ENCODE results near the gene DYNC1I1.

DYNC1I1 gene

DNA sequence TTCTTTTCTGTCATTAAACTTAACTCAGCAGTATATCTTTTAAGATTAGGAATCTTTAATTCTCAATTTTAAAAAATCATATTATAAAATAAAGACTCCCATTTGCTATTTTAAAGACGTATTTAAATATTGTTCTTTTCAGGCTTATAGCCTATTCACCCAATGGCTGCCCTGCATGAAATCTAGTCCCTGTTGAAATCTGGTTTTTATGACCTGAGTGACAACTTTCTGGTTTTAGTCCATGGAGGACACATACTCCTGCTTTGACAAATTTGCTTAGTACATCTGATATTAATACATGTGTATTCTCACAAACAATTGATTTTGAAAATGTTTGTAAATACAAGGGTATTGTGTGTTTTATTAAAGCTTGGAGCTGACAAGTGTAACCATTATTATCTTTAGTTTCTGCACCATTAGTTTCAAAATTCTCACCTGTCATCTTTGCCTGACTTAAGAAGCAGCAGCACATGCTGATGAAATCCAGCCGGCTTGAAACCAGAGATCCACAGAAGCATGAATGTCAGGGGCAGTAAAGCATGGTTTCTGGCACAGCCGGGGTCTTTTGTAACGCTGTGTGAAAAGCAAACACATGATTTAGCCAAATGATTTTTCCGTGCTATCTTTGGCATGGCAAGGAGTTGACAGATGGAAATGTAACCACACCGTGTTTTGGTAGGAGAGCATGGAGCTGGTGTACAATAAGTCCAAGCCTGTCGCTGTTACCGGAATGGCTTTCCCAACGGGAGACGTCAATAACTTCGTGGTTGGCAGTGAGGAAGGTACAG is 262.8 kb downstream of the DYNC1I1 start:
- no peak for DNase-seq

- DNase-seq, result no peak
These were observed 268.0 kb downstream of the DYNC1I1 start for GRCh38 chr7:96040250-96040772.

DNA sequence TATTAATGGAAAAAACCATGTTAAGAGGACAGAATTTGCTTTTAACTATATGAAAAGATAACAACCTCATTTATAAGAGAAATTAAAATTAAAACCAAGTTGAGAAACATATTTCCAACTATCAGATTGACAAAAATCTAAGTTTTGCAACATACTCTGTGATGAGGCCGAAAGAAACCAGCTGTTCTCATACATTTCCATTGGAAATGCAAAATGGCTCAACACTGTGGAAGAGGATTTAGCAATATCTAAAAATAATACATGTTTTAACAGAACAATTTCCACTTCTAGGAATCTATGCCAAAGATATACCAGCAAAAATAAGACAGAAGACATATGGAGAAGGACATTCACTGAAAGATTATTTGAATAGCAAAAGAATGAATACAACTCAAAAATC is 268.8 kb downstream of the DYNC1I1 start:
- no peak for DNase-seq

DNA sequence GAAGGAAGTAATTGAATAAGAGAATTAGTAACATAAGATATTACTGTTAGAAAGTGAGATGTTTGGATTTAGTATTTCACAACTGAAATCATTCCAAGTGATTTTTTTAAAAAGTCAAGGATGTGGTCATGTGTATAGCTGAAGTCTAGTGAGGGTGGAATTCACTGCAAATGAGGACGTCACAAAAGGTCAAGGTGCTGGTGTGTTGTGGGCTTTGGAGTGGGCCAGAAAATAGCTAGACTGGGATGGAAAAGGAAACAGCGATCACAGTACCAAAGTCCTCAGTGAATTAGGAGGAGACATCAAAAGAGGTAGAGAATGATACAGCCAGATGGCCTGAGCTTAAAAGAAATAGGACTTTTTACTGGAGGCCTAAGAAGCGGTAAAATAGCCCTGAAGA is 272.8 kb downstream of the DYNC1I1 start:
- no peak for DNase-seq

DNA sequence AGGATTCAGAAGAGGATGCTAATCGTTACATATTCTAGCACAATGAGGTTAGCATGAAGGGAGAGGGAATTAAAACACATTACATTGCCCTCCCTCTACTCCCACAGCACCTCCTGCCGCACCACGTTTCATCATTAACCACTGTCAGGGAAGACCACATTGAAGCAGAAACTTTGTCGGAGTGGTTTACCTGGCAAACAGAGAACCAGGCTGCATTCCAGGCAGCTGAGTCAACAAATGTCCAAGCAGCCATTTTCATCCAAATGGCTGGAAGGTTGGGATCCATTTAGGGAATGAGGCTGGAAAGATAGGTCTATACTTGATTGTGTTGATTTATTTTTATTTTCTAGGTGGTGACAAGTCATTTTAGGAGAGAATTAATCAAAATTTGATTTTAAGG is 273.6 kb downstream of the DYNC1I1 start:
- no peak for DNase-seq

DNA sequence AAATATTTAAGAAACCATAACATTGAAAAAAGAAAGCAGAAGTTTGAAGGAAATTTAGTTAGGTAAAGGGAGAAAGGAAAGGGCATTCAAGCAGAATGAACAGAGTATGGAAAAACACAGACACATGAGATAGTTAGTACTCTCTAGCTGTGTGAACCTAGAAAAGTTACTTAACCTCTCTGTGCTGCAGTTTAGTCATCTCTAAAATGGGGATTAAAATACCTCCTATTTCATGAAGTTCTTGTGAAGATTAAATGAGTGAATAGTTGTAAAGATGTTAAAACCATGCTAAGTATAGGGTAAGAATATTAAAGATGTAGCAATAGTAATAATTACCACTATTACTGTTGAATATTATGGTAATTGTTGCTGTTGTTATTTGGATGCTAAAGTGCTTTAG is 279.9 kb downstream of the DYNC1I1 start:
- DNase-seq, result no peak

- DNase-seq, result no peak
These were observed 280.6 kb downstream of the DYNC1I1 start for GRCh38 chr7:96052860-96053470.

GRCh38 chr7:96055717-96056116 is 283.4 kb downstream of the DYNC1I1 start:
- DNase-seq, result no peak

DNA sequence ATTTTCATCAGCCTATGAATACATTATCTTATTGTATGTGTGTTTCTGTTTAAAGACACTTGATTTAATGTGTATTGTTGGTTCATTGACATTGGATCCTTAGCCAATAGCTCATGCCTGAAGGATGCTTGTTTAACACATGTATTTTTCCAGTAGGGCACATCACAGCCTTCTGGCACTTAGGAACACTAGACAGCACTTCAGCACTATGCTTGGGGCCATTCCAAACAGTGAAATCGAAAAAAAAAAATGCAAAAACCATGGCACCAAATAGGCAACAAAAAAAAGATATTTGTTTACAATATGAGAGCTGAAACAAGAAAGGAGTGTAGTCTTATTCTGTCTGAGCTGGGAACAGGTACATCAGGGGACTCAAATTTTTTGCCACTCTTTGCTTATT is 286.7 kb downstream of the DYNC1I1 start:
- no peak for DNase-seq

DNA sequence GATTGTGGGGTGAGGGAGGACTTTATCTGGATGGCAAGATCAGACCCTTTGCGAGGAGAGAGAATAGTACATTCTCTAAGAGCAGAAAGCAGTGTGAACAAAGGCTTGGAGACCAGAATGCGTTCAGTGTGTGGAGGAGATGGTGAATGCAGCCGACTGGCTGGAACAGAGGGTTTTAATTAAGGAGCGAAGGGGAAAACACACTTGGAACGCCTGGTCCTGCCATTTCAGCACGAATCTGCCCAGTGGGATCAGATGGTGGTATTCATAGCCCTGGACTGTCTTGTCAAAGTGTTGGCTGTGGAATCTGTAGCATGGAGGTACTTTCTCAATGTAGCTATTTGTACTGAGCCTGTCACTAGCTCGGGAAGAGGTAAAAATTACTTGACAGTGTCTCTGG is 288.7 kb downstream of the DYNC1I1 start:
- no peak for DNase-seq

- no peak for DNase-seq
These were observed 289.5 kb downstream of the DYNC1I1 start for GRCh38 chr7:96061844-96062243.

GRCh38 chr7:96067321-96067720 is 295.0 kb downstream of the DYNC1I1 start:
- DNase-seq, result no peak

GRCh38 chr7:96069401-96069800 is 297.0 kb downstream of the DYNC1I1 start:
- DNase-seq, result no peak

GRCh38 chr7:96074871-96075270 is 302.5 kb downstream of the DYNC1I1 start:
- DNase-seq, result no peak

- DNase-seq, result peak; percentile 87
These were observed 303.4 kb downstream of the DYNC1I1 start for GRCh38 chr7:96075510-96076349.

DNA sequence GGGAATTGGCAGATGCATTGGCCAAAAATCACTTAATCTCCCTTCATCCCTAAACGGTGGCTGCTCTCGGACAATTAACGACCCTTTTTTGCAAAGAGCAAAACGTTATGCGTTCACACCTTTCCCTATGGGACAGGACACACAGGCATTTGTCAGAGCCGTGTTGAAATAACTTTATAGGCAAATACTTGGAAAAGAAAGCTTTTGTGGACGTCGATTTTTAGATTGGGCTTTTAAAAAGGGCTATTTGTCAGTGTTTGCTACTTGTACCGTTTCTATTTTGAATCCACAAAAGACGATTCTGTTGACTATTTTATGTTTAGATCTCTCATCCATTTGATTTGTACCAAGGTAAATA is 304.0 kb downstream of the DYNC1I1 start:
- no peak for DNase-seq

DNA sequence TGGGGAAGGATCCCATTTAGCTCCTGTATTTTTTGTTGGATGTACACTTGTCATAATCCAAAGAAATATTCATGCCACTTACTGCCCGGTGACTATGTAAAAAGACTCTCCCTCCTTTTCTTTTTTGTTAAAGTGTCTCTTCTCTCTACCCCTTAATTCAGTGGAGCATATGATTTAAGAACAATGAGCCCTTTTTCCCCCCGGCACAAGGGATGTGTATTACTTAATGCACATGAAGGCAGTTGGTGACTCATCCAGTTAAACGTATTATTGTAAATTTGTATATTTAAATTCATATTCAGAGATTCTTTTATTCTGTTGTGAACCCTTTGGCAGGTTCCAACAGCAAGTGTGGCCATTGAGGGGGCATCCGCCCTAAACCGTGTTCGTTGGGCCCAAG is 307.7 kb downstream of the DYNC1I1 start:
- no peak for DNase-seq

GRCh38 chr7:96084881-96085553 is 312.7 kb downstream of the DYNC1I1 start:
- DNase-seq, result no peak

- no peak for DNase-seq
These were observed 313.6 kb downstream of the DYNC1I1 start for GRCh38 chr7:96085953-96086352.

GRCh38 chr7:96088579-96088978 is 316.2 kb downstream of the DYNC1I1 start:
- no peak for DNase-seq

GRCh38 chr7:96089511-96089910 is 317.2 kb downstream of the DYNC1I1 start:
- DNase-seq, result no peak

DNA sequence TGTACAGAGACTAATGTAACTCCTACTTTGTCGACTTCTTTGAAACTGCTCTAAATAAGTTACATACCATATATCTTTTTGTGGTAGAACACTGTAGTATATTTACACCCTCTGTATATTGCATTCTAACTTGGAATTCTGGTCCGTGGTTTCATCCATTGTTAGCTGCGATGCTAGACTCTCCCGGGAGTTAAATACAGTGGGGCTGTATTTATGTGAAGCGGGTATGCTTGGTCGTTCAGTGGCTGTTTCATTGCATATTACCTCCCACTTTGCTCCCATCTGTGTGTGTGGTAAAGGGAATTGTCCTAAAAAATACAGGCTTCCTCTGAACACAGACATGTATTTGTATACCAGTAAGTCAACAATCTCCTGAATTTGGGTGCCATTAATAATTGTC is 318.4 kb downstream of the DYNC1I1 start:
- DNase-seq, result no peak

DNA sequence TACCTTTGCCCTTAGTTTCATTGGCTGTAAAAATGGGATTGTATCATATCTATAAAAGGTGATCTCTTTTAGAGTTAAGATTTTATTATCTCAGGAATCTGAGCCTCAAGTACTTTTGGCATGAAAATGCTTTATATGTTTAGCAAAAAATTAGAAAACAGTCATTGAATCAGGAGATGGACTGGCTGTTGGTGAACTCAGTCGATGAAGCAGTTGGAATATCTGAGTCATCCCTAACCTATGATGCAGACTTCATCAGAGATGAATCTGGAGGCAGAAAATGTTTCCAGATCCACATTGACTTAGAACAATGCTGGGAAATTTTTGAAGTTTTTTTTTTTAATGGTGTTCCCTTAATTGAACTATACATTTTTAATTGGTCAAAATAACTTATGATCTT is 321.1 kb downstream of the DYNC1I1 start:
- peak; percentile 40 for DNase-seq
